GM19035 (cell line): ENCODE data around the gene UST.
"Not testable (repeated sequence)": the region's sequence is repeated elsewhere in the genome, so short reads cannot be mapped to it uniquely, and the experiment has no call there.

ENCODE experiments used
- ATAC-seq: cut with Tn5 transposase; IDR thresholded peaks from one replicate; pipeline ENCODE4 v1.9.1; 2021; ENCODE audit not compliant: unreplicated experiment

UST gene

GRCh38 chr6:148934961-148935360 is 188.1 kb downstream of the UST start:
- no peak for ATAC-seq

GRCh38 chr6:148935705-148936435 is 189.0 kb downstream of the UST start:
- no peak for ATAC-seq

DNA sequence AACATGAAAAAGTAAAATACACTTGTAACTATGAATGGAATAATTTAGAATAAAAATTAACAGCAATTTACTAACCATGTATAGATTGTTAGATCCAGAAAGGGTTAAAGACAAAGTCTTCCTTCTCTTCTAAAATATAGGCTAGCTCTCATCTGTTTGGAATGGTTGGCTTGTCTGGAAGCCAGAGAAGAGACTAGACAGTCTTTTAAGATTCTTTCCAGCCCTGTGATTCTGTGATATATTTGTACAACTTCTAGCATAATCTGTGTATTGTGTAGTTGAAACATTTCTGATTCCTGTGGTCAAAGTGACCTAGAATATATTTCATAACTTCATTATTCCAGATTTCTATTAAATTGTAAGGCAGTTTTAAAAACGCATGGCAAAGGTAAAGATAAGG is 196.6 kb downstream of the UST start:
- ATAC-seq, result no peak

GRCh38 chr6:148944608-148945007 is 197.8 kb downstream of the UST start:
- no peak for ATAC-seq

GRCh38 chr6:148945301-148946021 is 198.6 kb downstream of the UST start:
- ATAC-seq, result no peak

- peak; percentile 76 for ATAC-seq
Measured at GRCh38 chr6:148947621-148948444, 201.0 kb downstream of the UST start.

- no peak for ATAC-seq
Measured at GRCh38 chr6:148951662-148952061, 204.8 kb downstream of the UST start.

DNA sequence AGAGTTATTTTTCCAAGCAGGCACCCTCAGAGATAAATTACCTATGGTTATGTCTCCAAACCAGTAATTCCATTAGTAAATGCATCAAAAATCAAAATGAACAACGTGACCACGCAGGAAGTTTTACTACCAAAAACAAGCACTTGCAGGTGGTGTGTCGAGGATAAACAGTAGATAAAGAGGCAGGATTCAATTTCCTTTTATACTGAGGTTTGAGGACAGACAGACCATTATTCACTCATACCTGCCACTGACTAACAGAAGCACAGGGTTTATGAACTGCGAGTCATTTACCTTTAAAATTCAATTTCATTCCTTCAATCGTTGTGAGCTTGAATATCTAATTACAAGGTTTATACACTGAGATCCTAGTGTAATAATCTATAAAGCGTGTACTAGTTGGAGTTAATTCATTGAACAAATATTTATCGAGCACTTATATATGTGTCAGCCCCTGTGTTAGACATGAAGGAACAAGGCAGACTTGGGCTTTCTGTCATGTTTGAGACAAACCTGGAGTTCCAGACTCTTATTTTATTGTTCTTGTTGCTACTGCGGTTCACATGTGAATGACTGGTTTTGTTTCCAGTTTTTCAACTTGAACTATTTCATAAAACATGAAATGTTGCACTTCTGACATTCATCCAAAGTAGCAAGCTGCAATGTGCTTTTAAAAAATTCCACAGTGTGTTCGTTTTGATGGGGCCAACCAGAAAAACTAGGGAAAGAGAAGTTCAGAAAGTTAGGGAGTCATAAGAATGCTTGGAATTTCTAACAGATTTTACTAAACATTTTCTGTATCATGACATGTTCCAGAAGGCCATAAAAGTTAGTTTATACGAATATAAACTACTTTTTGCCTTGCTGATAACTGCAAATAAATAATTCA is 205.6 kb downstream of the UST start:
- ATAC-seq, result no peak

GRCh38 chr6:148954461-148954860 is 207.6 kb downstream of the UST start:
- no peak for ATAC-seq

- no peak for ATAC-seq
Measured at GRCh38 chr6:148954934-148955333, 208.1 kb downstream of the UST start.

- no peak for ATAC-seq
Measured at GRCh38 chr6:148955441-148955840, 208.6 kb downstream of the UST start.

GRCh38 chr6:148956163-148956562 is 209.3 kb downstream of the UST start:
- ATAC-seq, result not testable (repeated sequence)

- ATAC-seq, result no peak
Measured at GRCh38 chr6:148957752-148958151, 210.9 kb downstream of the UST start.

DNA sequence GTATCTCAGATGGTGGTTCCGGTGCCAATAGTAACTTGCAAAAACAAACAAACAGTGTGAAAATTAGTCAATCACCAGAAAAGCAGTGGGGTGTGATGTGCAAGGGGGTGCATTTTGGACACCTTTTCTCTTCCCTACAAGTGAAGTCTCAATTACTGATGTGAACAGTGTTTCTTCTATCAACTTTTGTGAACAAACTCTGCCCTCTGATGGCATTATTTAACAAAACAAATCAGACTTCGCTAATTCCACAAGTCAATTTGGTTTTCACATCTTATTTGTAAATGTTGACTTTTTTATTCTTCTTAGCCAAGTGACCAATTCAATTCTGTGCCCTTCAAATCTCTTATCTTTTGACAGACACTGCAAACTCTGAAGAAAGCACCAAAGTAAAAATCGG is 212.2 kb downstream of the UST start:
- no peak for ATAC-seq

DNA sequence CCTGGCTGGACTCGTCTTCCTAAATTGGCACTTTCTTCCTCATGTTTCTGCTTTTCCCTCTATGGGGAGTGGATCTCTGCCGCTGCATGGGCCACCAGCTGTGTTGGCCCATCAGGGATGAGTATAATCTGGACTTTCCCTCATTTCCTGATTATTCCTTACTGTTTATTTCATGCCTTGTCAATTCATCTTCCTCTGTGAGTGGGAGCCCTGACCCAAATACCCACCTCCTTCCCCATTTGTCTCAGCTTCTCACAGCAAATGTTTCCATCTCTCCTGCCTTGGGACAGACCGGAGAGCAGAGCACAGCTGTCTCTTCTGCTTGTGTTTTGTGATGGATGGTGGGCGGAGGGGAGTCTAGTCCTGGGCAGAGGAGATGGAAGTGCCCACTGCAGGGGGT is 212.7 kb downstream of the UST start:
- no peak for ATAC-seq

- no peak for ATAC-seq
Measured at GRCh38 chr6:148962854-148963515, 216.2 kb downstream of the UST start.

DNA sequence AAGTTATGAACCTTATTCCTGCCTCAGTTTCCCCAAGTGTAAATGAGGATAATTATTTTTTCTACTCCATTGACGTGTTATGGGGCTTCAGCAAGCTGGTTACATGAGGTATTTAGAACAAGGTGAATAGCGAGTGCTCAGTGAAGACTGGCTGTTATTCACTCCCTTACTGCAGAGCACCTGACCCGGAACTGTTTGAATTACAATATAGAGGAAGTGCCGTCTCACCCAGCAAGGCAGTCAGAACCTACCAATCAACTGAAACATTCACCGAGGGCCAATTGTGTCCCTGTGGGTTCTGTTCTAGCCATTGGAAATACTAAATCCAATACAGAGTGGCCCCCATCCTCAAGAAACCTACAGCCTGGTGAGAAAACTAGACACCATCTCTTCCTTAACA is 216.9 kb downstream of the UST start:
- ATAC-seq, result no peak

DNA sequence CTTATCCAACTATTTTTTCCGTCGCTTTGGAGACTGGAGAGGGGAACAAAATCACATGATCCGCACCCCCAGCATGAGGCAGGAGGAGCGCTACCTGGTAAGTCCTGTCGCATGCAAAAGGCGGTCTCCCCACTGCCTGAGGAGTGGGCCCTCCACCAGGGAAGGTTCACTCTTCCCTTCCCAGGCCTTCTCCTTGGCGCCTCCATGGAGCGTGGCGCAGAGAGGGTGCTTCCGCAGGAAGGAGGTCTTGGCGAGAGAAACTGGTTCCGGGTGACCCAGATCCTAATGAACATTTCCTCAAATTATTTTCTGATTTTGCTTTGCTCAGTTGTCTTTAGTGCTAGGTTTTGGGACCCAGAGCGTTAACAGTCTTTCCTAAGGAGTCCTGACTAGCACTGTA is 217.6 kb downstream of the UST start:
- ATAC-seq, result no peak

- ATAC-seq, result no peak
Measured at GRCh38 chr6:148965287-148965686, 218.5 kb downstream of the UST start.

- ATAC-seq, result no peak
Measured at GRCh38 chr6:148967011-148967520, 220.2 kb downstream of the UST start.
